ENCODE results near the gene EMILIN2. TPM values are rescaled to one million over a fixed set of nuclear protein-coding genes. Genes with fewer than 3 reads are reported as not detected.

Gene EMILIN2
- total RNA-seq, 6 donors from 2014 or later, result 31.9 to 59.2 (median 43.6) TPM

- H3K4me1 ChIP-seq, result peaks cover 0 to 7% (median 2%) of the 10 kb centered on the region in 4 donors
- ATAC-seq (ENCODE audit: low FRiP score in 2 of 2), result no peak
- 60 to 65% methylated on average over 3 of the region's 3 CpGs for WGBS, 2 donors
- DNase-seq, result no peak
- no peak for TF ChIP-seq EP300 (IDR thresholded peaks at IDR 0.05)
- TF ChIP-seq POLR2A (IDR thresholded peaks at IDR 0.05), result no peak
- TF ChIP-seq CTCF (IDR thresholded peaks at IDR 0.05), result no peak
- TF ChIP-seq POLR2AphosphoS5 (IDR thresholded peaks at IDR 0.05), result no peak
- no peaks in the 10 kb centered on the region for H3K9me3 ChIP-seq
- no peaks in the 10 kb centered on the region for H3K27me3 ChIP-seq
- H3K36me3 ChIP-seq, result peaks cover 20 to 76% (median 30%) of the 10 kb centered on the region in 4 donors
- peak overlapping the region in 1 of 4 donors; percentile 46 for H3K27ac ChIP-seq
- H3K4me3 ChIP-seq, result no peak overlapping the region
Measured at GRCh38 chr18:2935438-2936192, 88.8 kb downstream of the EMILIN2 start.

DNA sequence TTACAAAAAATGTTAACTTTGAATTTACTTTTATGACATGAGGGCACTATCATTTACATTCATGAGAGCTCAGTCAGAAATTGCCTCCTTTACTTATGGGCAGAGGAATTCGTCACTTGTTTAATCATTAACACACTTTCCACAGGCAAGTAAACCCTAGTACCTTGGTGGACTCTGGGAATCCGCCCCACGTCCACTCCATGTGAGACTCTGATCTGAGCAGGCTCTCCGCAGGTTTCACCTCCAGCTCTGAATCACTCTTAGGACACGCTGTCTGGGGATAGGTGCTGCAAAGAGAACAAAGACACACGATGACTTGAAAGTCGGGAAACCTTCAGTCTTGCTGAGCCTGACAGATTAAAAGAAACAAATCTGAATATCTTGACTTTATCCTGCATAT lies 92.5 kb downstream of the EMILIN2 start:
- Histone ChIP-seq H3K36me3 (peaks cover 10 to 48% (median 22%) of the 10 kb centered on the region in 4 donors), H3K4me1 (peaks cover 0 to 7% (median 2%) of the 10 kb centered on the region in 4 donors), H3K4me3 (no peak overlapping the region), H3K27ac (peak overlapping the region in 2 of 4 donors; percentile 2 to 38), H3K9me3 (no peaks in the 10 kb centered on the region), H3K27me3 (no peaks in the 10 kb centered on the region)
- peak in 1 of 4 donors; percentile 15 for TF ChIP-seq POLR2A (IDR thresholded peaks at IDR 0.05)
- peak in 1 of 4 donors; percentile 12 for TF ChIP-seq EP300 (IDR thresholded peaks at IDR 0.05)
- TF ChIP-seq CTCF (IDR thresholded peaks at IDR 0.05), result no peak
- TF ChIP-seq POLR2AphosphoS5 (IDR thresholded peaks at IDR 0.05), result no peak
- ATAC-seq (ENCODE audit: low FRiP score in 2 of 2), result peak; percentile 57 to 89
- WGBS, 2 donors, result 70 to 80% methylated on average over 7 of the region's 7 CpGs
- DNase-seq, result peak in 1 of 2 donors; percentile 86

- no peaks in the 10 kb centered on the region for H3K27me3 ChIP-seq
- 28 to 33% methylated on average over 3 of the region's 3 CpGs for WGBS, 2 donors
- no peak for DNase-seq
- ATAC-seq (ENCODE audit: low FRiP score in 2 of 2), result no peak
- H3K27ac ChIP-seq, result no peak overlapping the region
- no peaks in the 10 kb centered on the region for H3K9me3 ChIP-seq
- H3K4me1 ChIP-seq, result peaks cover 0 to 4% (median 0%) of the 10 kb centered on the region in 4 donors
- H3K36me3 ChIP-seq, result peaks cover 11 to 45% (median 26%) of the 10 kb centered on the region in 4 donors
- TF ChIP-seq CTCF (IDR thresholded peaks at IDR 0.05) (peak in 1 of 6 experiments; percentile 15), POLR2A (IDR thresholded peaks at IDR 0.05) (no peak)
- H3K4me3 ChIP-seq, result no peak overlapping the region
Measured at GRCh38 chr18:2948038-2948437, 101.2 kb downstream of the EMILIN2 start.

DNA sequence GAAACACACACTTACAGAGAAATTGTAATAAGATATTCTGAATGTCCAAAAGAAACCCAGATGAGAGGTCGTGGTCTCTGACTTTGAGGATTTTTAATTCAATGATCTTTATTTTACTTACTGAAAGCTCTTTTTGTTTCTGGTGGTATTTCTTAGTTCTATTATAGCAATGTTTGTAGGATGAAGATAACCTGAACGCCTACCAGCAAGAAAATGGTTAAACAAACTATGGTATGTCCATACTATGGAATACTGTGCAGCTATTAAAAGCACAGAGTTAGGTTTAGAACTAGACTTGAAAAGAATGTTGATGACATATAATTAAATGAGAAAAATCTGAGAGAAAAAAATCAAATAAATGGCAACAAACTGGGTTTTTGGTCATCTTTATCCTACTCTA lies 105.8 kb downstream of the EMILIN2 start:
- DNase-seq, result no peak
- Histone ChIP-seq H3K9me3 (no peaks in the 10 kb centered on the region), H3K4me1 (peaks cover 0 to 6% (median 4%) of the 10 kb centered on the region in 4 donors), H3K36me3 (peaks cover 9 to 51% (median 36%) of the 10 kb centered on the region in 4 donors), H3K4me3 (no peak overlapping the region), H3K27me3 (no peaks in the 10 kb centered on the region), H3K27ac (no peak overlapping the region)
- TF ChIP-seq EP300 (IDR thresholded peaks at IDR 0.05) (no peak), POLR2AphosphoS5 (IDR thresholded peaks at IDR 0.05) (no peak), CTCF (IDR thresholded peaks at IDR 0.05) (no peak), POLR2A (IDR thresholded peaks at IDR 0.05) (no peak)
- 76 to 98% methylated on average over 2 of the region's 2 CpGs for WGBS, 2 donors
- ATAC-seq (ENCODE audit: low FRiP score in 2 of 2), result no peak
